Measurements from ENCODE around the gene SLC6A13.
"Not testable (repeated sequence)": the region's sequence is repeated elsewhere in the genome, so short reads cannot be mapped to it uniquely, and the experiment has no call there.

The SLC6A13 gene

DNA sequence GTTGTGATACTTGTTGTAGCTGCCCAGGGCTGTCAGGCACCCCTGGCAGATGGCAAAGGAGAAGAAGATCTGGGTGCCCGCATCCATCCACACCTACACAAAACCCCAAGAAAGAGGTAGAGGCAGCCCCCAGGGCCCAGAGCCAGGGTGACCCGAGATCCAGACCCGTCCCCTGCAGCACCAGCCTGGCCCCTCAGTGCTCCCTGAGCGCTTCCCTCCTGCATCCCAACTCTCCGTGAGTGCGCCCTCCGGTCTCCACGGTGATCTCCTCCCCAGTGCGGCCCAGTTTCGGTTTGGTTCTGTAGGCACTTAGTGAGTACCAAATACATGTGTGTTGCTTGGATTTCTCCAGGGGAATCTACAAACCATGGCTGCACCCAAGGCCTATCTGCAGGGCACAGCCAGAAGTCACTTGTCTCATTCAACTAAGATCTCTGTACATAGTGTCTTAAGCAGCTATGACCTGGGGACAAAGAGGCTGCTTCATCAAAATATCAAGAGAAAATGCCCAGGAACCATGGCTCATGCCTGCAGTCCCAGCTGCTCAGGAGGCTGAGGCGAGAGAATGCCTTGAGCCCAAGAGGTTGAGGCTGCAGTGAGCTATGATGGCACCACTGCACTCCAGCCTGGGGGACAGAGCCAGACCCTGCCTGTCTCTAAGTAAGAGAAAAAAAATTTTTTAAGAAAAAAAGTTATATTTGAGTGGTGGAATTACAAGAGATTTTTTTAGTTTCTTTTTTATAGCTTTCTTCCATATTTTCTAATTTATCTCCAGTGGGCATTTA, 64.5 kb downstream of the SLC6A13 start:
- no peak for DNase-seq (ENCODE audit: low spot score)

- DNase-seq (ENCODE audit: low spot score), result no peak
Observed at GRCh38 chr12:197347-197746, 65.3 kb downstream of the SLC6A13 start.

GRCh38 chr12:196436-196835, 66.2 kb downstream of the SLC6A13 start:
- no peak for DNase-seq (ENCODE audit: low spot score)

DNA sequence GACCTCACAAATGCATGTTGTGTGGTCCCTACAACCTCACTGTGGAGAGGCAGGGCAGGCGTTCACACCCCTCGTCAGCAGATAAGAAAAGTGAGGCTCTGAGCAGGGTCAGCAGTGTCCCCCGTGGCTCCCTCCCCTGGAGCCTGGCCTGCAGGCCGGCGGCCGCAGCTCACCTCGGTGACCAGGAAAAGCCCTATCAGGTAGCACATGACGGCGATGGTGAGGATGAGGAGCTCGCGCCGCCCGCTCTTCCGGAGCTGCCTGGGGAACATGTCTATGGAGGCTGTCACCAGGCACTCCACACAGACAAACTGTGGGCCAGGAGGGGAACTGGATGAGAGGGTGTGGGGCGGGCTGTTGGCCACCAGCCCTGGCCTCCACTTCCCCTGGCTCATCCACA, 66.7 kb downstream of the SLC6A13 start:
- no peak for DNase-seq (ENCODE audit: low spot score)

DNA sequence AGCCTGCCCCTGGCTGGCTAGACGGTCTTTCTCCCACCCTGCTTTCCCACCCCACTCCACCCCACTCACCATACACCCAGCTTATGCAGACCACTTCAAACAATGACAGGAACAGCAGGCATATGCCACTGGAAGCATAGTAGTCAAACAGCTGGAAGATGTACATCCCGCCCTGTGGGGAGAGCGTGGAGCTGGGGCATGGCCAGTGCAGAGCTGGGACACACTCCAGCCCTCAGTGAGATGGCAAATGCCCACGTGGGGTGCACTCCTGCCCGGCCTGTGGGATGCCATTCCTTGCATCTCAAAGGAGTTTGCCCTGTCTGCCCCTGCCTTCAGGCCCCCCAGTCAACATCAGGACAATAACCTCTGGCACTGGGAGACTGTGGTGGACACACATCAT, 67.5 kb downstream of the SLC6A13 start:
- DNase-seq (ENCODE audit: low spot score), result no peak

DNA sequence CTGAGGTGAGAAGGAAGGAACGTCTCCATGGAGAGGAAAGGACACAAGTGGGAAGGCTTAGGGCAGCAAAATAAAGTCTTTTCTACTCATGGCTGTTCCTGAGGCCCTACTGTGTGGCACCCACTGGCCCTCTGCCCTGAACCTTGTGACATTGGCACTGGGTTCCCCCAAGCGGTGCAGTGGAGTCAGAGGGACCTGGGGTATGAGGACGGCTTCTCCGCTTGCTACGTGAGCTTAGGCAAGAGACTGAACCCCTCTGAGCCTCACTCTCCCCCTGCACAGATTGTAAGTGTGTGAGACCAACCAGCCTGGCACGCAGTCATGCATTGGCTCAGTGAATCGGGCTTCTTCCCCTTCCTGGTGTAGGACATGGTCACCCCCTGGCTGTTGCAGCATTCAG, 68.4 kb downstream of the SLC6A13 start:
- DNase-seq (ENCODE audit: low spot score), result no peak

DNA sequence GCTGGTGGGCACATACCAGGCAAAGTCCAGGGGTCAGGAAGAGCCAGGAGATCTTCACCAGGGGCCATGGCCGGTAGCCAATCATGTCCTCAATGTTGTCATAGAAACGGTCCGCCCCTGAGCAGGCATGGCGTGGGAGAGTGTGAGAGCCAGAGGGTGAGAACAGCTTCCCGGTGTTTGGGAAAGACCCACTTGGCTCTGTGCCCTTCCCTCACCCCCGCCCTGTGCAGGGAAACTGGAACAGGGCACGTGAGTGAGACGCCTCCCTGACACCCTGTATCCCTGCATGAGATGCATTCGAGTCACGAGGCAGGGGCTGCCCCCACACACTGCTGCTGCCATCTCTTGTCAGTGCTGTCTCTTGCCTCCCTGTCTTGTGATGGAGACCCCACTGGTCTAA, 69.4 kb downstream of the SLC6A13 start:
- DNase-seq (ENCODE audit: low spot score), result no peak

- no peak for DNase-seq (ENCODE audit: low spot score)
Observed at GRCh38 chr12:191541-191940, 71.1 kb downstream of the SLC6A13 start.

- DNase-seq (ENCODE audit: low spot score), result no peak
Observed at GRCh38 chr12:190881-191280, 71.8 kb downstream of the SLC6A13 start.

DNA sequence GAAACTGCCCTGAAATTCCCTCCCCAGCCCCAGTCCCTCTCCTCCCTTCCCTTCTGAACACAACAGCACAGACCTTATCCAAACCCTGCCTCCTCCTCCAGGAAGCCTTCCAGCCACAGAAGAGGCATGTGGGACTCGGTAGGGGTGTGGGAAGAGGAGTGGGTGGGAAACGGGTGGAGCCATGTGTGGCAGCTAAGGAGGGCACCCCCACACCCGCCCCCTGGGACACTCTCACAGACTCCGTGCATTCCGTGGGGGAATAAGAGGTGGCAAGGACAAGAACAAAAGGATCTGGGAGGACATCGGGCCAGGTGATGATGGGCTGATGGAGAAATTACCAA, 73.0 kb downstream of the SLC6A13 start:
- no peak for DNase-seq (ENCODE audit: low spot score)

GRCh38 chr12:188910-189621, 73.6 kb downstream of the SLC6A13 start:
- peak; percentile 84 for DNase-seq (ENCODE audit: low spot score)

DNA sequence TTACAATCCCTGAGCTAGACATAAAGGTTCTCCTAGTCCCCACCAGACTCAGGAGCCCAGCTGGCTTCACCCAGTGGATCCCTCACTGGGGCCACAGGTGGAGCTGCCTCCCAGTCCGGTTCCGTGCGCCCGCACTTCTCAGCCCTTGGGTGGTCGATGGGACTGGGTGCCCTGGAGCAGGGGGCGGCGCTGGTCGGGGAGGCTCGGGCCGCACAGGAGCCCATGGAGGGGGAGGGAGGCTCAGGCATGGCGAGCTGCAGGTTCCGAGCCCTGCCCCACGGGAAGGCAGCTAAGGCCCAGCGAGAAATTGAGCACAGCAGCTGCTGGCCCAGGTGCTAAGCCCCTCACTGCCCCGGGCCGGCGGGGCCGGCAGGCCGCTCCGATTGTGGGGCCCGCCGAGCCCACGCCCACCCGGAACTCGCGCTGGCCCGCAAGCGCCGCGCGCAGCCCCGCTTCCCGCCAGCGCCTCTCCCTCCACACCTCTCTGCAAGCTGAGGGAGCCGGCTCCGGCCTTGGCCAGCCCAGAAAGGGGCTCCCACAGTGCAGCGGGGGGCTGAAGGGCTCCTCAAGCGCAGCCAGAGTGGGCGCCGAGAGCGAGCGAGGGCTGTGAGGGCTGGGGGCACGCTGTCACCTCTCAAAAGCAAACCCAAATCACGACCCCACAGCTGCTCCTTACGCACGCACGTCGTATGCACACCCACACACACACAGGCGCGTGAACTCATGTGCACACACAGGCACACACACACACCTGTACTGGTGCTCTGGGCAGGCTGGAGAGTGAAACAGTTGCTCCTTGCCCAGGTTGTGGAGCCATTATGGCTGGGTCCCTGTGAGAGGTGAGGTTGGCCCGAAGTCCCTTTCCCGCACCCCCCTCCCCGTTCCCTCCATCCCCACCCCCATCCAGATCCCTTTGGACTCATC, 74.4 kb downstream of the SLC6A13 start:
- DNase-seq (ENCODE audit: low spot score), result not testable (repeated sequence)

- no peak for DNase-seq (ENCODE audit: low spot score)
Observed at GRCh38 chr12:186006-186625, 76.5 kb downstream of the SLC6A13 start.

- no peak for DNase-seq (ENCODE audit: low spot score)
Observed at GRCh38 chr12:185576-185955, 77.1 kb downstream of the SLC6A13 start.

DNA sequence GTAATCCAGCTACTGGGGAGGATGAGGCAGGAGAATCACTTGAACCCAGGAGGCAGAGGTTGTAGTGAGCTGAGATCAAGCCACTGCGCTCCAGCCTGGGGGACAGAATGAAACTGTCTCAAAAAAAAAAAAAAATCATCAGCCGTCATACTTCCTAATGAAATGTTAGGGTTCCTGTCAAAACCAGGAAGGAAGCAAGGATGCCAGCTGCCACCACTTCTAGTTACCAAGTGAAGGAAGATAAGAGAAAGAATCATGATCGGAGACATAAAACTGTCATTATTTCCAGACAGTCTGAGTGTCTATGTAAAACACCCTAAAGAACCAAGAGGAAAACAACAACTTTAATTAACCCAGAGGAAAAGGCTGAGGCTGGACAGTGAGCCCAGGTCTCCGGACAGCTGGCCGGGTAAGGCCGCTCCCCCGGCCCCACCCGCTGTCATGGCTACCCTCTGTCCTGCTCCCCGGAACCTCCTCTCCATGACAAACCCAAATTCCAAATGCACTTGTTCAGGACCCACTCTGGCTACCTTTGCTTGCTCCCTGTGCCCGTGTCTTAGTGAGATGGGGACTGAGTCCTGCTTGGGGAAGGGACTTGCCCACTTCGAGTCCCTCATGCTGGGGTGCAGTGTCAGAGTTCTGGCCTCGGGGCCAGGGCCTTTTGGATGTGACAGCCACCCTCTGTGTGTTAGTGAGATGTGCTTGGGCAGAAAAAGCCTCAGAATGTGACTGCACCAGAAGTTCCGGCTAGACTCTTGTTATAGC, 77.6 kb downstream of the SLC6A13 start:
- DNase-seq (ENCODE audit: low spot score), result no peak

- no peak for DNase-seq (ENCODE audit: low spot score)
Observed at GRCh38 chr12:182381-182892, 80.2 kb downstream of the SLC6A13 start.

GRCh38 chr12:181921-182320, 80.7 kb downstream of the SLC6A13 start:
- no peak for DNase-seq (ENCODE audit: low spot score)

DNA sequence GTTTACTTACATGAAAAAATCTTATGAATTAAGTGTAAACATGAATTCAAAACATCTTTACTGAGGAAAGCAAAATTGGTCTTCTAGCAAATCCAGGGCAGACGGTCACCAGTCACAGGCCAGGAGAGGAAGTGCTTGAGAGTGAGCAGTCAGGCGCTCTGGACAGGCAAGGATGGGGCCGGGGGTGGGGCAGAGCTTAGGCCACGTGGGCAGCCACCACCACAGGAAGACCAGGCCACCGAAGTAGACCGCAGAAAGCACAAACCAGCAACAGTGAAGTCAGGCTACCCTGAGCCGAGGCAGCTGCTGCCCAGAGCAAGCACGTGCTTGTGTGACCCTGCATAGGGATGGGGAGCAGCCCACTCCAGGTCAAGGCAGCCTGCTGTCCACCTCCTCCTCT, 82.2 kb downstream of the SLC6A13 start:
- no peak for DNase-seq (ENCODE audit: low spot score)

GRCh38 chr12:179885-180284, 82.8 kb downstream of the SLC6A13 start:
- no peak for DNase-seq (ENCODE audit: low spot score)

GRCh38 chr12:179131-179884, 83.3 kb downstream of the SLC6A13 start:
- no peak for DNase-seq (ENCODE audit: low spot score)

DNA sequence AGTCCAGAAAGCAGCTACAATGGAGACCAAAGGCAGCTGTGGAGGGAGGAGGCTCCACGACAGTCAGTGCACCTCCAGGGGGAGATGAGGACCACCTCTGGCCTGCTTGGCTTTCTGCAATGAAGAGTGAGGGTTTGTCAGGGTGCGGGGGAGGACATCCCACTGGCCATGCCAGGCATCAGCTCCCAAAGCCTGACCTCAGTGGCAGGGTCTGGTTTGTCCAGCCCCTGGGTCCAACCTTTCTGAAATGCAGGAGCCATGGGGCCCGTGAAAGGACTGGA, 83.9 kb downstream of the SLC6A13 start:
- DNase-seq (ENCODE audit: low spot score), result no peak

Measured in left forelimb (tissue), 1 donor.